ENCODE results near the gene PDLIM4.

PDLIM4 gene

GRCh38 chr5:132313961-132314432 is 56.5 kb downstream of the PDLIM4 start:
- DNase-seq = no peak

DNA sequence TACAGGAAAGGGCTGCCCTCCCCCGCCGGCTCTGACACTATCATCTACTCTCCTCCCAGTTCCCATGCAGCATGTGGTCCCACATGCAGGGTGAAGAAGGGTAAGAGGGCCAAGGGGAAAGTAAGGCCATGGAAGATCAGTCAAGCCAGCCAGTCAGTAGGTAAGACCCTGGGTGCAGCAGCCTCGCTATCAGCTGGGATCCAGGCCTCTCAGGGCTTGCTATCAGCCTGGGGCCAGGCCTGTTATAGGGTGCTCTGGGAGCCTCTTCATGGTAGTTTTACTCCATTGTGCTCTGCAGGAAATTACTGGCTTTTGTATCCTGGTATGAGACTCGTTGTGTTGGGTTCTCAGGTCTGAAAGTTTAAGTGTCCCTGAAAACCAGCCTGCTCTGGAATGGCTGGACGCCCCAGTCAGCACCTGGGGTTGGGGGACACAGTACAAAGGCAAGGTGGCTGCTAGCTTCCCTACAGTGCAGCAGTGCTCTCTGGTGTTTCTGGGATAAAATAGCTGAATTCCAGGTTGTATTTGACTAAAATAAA is 58.1 kb downstream of the PDLIM4 start:
- no peak for DNase-seq

DNA sequence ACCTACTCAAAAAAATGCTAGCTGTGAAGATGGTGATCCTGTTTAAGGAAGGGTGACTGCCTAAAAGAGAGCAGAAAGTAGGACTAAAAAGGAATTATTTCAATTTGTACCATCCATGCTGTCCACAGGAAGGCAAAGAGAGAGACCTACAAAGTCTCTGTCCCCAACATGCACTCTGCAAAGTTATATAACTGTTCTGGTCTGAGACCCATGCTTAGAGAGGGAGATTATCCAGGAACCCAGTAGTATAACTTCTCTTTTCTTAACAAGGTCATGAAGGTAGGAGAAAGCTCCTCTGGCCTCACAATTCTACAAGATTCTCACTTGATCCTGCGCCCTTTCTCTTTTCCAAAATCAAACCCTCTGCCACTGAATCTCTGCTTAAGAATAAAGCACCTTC is 62.5 kb downstream of the PDLIM4 start:
- no peak for DNase-seq

DNA sequence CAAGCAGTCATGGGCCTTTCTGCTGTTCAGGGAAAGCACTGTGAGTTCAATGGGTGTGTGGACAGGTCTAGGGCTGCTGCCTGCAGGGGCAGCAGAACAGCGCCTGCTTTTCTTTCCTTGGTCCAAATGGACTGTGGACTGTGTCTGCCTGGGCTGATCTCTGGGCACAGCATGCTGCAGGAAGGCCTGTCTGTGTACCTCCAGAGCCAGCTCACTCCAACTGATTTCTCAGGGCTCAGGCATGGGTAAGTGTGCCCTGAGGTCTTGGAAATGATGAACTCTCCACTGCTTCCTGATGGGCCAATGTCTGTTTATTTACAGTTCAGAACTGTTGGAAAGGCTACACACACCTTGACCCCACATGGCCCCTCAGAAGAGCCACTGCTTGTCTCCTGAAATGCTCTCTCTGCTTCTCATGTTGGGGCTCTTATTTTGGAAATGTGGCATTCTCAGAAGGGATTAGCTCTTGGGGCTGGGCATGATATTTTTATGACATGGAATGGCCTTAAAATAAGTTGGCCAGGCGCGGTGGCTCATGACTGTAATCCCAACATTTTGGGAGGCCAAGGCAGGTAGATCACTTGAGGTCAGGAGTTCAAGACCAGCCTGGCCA is 63.7 kb downstream of the PDLIM4 start:
- no peak for DNase-seq

DNA sequence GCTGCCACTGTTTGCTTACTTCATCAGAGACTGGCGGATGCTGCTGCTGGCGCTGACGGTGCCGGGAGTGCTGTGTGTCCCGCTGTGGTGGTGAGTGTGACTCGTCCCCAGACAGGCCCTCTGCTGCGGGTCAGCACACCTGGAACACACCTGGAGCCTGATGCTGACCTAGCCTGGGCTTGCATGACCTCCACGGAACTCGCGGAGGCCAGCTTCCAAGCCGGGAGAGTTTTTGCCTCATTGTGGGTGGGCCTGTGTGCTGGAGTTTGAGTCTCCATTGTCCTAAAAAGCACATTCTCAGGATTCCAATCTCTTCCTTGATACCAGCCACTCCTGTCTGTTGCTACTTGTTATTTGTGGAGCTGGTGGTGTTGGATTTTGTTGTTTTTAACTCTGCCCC is 64.8 kb downstream of the PDLIM4 start:
- DNase-seq = no peak

All from activated gamma-delta T cell treated with Interleukin-2 at 50 U/mL for 16 hours (primary cell).